A673 (cell line): Measurements from ENCODE around the gene BMERB1. TPM values are rescaled to one million over a fixed set of nuclear protein-coding genes. Genes with fewer than 3 reads are reported as not detected.

ENCODE experiments used
- BruUV-seq: library from RNA; stranded (reverse); fragments of 400-500 nt; replicated peaks from 2 replicates; lab custom pipeline; 2021; lab: Mats Ljungman, UMichigan
- CTCF ChIA-PET: fragments of 300-600 bp; sonication (Branson Sonifier 250); formaldehyde crosslinking; loops from one replicate; lab custom pipeline; 2022; ENCODE audit warnings: antibody characterized with exemption; lab: Charles Lee
- POLR2A ChIA-PET: fragments of 300-600 bp; sonication (Branson Sonifier 250); formaldehyde crosslinking; loops from one replicate; lab custom pipeline; 2022; ENCODE audit warnings: antibody characterized with exemption; ENCODE audit not compliant: low non-redundant PET; lab: Charles Lee
- DNase-seq: peaks from one replicate; pipeline ENCODE4 v3.0.0-alpha.2; 2015; ENCODE audit warnings: low spot score
- H3K27ac ChIP-seq: fragments of 200-600 bp; sonication (generic); 2 replicates; pipeline ENCODE4 v1.5.1; 2016; ENCODE audit warnings: mixed run types, low read depth, mild to moderate bottlenecking, mixed read lengths, antibody characterized with exemption, low read length; ENCODE audit not compliant: poor library complexity, severe bottlenecking
- H3K27me3 ChIP-seq: fragments of 200-600 bp; sonication (generic); replicated peaks from 2 replicates; pipeline ENCODE4 v1.6.1; 2017; ENCODE audit warnings: mixed run types, low read depth, mild to moderate bottlenecking, mixed read lengths, antibody characterized with exemption, low read length; ENCODE audit not compliant: insufficient read depth, poor library complexity
- H3K36me3 ChIP-seq: fragments of 200-600 bp; sonication (generic); 2 replicates; pipeline ENCODE4 v1.6.1; 2016; ENCODE audit warnings: mixed run types, mild to moderate bottlenecking, mixed read lengths, antibody characterized with exemption, low read length; ENCODE audit not compliant: insufficient read depth, poor library complexity, severe bottlenecking
- H3K4me1 ChIP-seq: fragments of 200-600 bp; sonication (generic); 2 replicates; pipeline ENCODE4 v1.6.1; 2017; ENCODE audit warnings: mixed run types, mild to moderate bottlenecking, mixed read lengths, antibody characterized with exemption, low read length; ENCODE audit not compliant: insufficient read depth, poor library complexity, severe bottlenecking
- H3K4me3 ChIP-seq: fragments of 200-600 bp; sonication (generic); 2 replicates; pipeline ENCODE4 v1.5.1; 2016; ENCODE audit warnings: low read depth, mixed run types, mild to moderate bottlenecking, mixed read lengths, low read length; ENCODE audit not compliant: poor library complexity, severe bottlenecking
- H3K9me3 ChIP-seq: fragments of 200-600 bp; sonication (generic); 2 replicates; pipeline ENCODE4 v1.6.1; 2016; ENCODE audit warnings: mixed run types, low read depth, mild to moderate bottlenecking, mixed read lengths, antibody characterized with exemption, low read length; ENCODE audit not compliant: poor library complexity, severe bottlenecking
- EZH2 ChIP-seq: fragments of 200-600 bp; sonication (generic); IDR thresholded peaks from 2 replicates; pipeline ENCODE4 v1.6.1; 2017; ENCODE audit warnings: borderline replicate concordance, low read depth, mild to moderate bottlenecking, mixed read lengths, antibody characterized with exemption, low read length; ENCODE audit not compliant: poor library complexity, severe bottlenecking
- intact Hi-C: fragments of 100-400 bp; cut with micrococcal nuclease; formaldehyde crosslinking; loops from one replicate; pipeline ENCODE4 v1.10.0; 2022; ENCODE audit not compliant: unreplicated experiment
- total RNA-seq: library from RNA; stranded (reverse); gene quantifications from 2 replicates; pipeline ENCODE4 v1.2.3, GENCODE V29; 2021
- TF ChIP-seq, protein P1 (sequence below): fragments of 300-800, 200-600 bp; sonication (generic); conservative IDR thresholded peaks from 2 replicates; pipeline ENCODE4 v1.5.1; 2017; ENCODE audit warnings: low read depth, mild to moderate bottlenecking, antibody characterized with exemption, low read length, moderate library complexity, mixed read lengths

Gene BMERB1
- total RNA-seq, 1 experiment from 2014 or later, result 11.5 TPM

DNA sequence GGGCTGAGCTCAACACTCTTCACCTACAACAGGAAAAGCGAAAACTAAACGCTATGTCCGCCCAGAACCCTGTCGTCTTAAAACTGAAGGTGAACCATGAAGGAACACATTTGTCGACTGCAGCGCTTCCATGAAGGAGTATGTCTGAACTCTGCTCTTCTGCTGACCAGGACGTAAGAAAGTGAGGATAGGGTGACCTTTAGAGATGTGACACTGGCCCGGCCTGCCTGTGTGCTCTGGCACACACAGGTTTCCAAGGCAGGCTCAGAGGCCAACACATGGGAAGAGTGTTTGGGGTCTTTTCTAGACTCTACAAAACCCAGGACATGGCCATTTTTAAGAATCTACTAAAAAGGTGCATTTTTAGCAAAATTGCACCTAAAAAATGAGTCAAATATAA, 187.5 kb downstream of the BMERB1 start:
- ChIA-PET CTCF (no interaction called here), POLR2A (no interaction called here)
- no peak overlapping the region for H3K4me3 ChIP-seq
- no peaks in the 10 kb centered on the region for H3K27me3 ChIP-seq
- no peak for DNase-seq
- H3K4me1 ChIP-seq, result no peaks in the 10 kb centered on the region
- no peaks in the 10 kb centered on the region for H3K9me3 ChIP-seq
- no peak overlapping the region for H3K27ac ChIP-seq
- no peak for TF ChIP-seq EZH2
- TF ChIP-seq, protein P1, sequence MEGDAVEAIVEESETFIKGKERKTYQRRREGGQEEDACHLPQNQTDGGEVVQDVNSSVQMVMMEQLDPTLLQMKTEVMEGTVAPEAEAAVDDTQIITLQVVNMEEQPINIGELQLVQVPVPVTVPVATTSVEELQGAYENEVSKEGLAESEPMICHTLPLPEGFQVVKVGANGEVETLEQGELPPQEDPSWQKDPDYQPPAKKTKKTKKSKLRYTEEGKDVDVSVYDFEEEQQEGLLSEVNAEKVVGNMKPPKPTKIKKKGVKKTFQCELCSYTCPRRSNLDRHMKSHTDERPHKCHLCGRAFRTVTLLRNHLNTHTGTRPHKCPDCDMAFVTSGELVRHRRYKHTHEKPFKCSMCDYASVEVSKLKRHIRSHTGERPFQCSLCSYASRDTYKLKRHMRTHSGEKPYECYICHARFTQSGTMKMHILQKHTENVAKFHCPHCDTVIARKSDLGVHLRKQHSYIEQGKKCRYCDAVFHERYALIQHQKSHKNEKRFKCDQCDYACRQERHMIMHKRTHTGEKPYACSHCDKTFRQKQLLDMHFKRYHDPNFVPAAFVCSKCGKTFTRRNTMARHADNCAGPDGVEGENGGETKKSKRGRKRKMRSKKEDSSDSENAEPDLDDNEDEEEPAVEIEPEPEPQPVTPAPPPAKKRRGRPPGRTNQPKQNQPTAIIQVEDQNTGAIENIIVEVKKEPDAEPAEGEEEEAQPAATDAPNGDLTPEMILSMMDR, result no peak
- intact Hi-C loops, result no loop called here
- BruUV-seq, result no TSS peak
- peaks cover 58% of the 10 kb centered on the region for H3K36me3 ChIP-seq

DNA sequence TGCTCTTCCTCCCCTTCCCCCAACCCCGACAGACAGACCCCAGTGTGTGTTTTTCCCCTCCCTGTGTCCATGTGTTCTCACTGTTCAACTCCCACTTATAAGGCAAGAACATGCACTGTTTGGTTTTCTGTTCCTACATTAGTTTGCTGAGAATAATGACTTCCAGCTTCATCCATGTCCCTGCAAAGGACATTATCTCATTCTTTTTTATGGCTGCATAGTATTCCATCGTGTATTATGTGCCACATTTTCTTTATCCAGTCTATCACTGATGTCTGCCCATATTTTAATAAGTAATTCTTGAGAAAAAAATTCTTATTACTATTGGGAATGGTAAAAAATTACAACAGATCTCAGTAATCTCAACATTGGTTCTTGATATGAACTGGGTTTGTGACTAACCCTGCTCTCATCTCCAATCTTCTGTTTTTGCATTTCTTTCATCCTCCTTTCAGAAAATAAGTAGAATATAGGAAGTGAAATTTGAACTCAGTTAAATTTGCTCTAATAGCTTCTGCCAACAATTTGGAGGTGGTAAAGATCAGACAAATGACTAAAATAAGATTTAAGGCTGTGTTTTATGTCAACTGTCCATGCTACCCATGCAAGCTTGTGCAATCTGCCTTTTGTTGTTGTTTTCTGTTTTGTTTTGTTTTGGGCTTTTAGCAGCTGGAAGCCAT, 197.5 kb downstream of the BMERB1 start:
- intact Hi-C loops, result no loop called here
- H3K4me1 ChIP-seq, result no peaks in the 10 kb centered on the region
- H3K27ac ChIP-seq, result no peak overlapping the region
- no peak overlapping the region for H3K4me3 ChIP-seq
- CTCF ChIA-PET, result no interaction called here
- no TSS peak for BruUV-seq
- peaks cover 69% of the 10 kb centered on the region for H3K36me3 ChIP-seq
- POLR2A ChIA-PET, result no interaction called here
- TF ChIP-seq, protein P1, result no peak
- TF ChIP-seq EZH2, result no peak
- no peaks in the 10 kb centered on the region for H3K27me3 ChIP-seq
- DNase-seq, result no peak
- H3K9me3 ChIP-seq, result no peaks in the 10 kb centered on the region

DNA sequence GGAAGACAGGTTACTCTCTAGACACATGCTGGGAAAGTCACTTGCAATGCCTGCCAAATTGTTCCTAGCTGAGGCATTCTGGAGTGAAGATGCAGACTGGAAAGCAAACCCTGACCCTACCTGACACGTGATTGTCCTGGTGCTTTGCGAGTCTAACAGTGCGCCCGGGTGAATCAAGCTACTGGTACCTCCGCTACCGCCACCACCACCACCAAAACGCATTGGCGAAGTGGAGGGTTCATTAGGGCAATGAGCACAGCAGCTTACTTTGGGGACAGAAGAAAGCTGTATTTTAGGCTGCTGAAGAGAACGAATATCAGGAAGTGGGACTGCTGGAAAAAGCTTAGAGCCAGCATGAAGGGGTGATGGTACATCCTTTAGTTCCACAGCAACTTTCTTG, 201.5 kb downstream of the BMERB1 start:
- Histone ChIP-seq H3K27ac (no peak overlapping the region), H3K9me3 (no peaks in the 10 kb centered on the region), H3K4me1 (no peaks in the 10 kb centered on the region), H3K4me3 (no peak overlapping the region), H3K36me3 (peaks cover 78% of the 10 kb centered on the region), H3K27me3 (no peaks in the 10 kb centered on the region)
- CTCF ChIA-PET, result no interaction called here
- no TSS peak for BruUV-seq
- DNase-seq, result no peak
- intact Hi-C loops, result no loop called here
- TF ChIP-seq, protein P1, result no peak
- no peak for TF ChIP-seq EZH2
- POLR2A ChIA-PET, result no interaction called here
